UCSD-AML1 (cell line): ENCODE data around the gene BCL3.
"Not testable (repeated sequence)": the region's sequence is repeated elsewhere in the genome, so short reads cannot be mapped to it uniquely, and the experiment has no call there.

ENCODE experiments used
- DNase-seq: peaks from one replicate; lab custom pipeline; 2025; ENCODE audit not compliant: unreplicated experiment; lab: John Stamatoyannopoulos, UW

Gene BCL3

DNA sequence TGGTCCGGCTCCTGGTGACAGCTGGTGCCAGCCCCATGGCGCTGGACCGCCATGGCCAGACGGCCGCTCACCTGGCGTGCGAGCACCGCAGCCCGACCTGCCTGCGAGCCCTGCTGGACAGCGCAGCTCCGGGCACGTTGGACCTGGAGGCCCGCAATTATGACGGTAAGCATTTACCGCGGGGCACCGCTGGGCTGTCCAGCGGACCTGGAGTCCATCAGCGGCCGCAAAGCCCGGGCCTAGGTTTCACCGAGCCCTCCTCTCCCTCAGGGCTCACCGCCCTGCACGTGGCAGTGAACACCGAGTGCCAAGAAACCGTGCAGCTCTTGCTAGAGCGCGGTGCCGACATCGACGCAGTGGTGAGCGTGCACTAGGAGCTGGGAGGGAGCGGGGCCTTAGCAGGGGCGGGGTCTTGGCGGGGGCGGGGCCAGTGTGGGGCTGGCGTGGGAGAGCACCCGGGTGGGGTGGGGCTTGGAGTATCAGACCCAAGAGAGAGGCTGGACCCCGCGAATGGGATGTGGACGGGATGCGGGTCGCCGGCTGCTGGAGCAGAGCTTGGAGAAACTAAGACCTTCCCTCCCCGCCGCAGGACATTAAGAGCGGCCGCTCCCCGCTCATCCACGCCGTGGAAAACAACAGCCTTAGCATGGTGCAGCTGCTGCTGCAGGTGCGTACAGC, 8.7 kb downstream of the BCL3 start:
- no peak for DNase-seq

DNA sequence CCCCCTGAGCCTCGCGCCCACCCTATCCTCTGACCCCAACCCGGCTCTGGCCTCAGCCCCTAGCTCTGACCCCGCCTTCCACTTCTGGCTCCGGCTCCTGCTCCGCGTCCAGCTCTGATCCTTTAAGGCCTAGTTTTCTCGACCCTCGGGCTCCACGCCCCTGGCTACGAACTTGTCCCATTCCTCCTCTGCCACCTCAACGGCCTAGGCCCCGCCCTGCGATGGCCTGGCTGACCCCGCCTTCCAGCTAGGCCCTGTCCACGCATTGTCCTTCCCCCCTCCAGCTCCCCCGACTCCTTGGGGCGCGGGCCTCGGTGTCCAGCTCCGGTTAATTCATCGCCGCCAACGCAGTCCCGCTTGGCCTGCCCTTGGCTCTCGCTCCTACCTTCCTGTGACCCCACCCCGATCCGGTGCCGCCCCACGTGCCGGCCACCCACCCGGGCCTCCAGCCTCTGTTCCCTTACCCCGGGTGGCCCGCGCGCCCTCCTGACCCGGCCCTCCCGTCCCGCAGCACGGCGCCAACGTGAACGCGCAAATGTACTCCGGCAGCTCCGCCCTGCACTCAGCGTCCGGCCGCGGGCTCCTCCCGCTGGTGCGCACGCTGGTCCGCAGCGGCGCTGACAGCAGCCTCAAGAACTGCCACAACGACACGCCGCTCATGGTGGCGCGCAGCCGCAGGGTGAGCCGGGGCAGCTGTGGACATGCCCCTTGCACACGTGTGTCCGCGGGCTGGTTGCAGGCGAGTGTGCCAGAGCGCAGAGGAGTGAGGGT, 9.4 kb downstream of the BCL3 start:
- no peak for DNase-seq

DNA sequence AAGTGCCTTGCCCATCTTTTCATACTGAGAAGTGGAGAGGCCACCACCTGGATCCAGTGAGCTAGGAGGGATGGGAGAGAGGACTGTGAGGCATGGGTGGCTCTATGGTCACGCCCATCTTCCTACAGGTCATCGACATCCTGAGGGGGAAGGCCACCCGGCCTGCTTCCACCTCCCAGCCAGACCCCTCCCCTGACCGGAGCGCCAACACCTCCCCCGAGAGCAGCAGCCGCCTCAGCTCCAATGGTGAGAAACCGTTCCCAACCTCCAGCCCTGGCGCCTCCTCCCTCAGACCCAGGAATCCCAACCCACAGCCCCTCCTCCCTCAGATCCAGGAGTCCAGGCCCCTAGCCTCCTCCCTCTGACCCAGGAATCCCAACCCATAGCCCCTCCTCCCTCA, 10.1 kb downstream of the BCL3 start:
- DNase-seq = no peak

DNA sequence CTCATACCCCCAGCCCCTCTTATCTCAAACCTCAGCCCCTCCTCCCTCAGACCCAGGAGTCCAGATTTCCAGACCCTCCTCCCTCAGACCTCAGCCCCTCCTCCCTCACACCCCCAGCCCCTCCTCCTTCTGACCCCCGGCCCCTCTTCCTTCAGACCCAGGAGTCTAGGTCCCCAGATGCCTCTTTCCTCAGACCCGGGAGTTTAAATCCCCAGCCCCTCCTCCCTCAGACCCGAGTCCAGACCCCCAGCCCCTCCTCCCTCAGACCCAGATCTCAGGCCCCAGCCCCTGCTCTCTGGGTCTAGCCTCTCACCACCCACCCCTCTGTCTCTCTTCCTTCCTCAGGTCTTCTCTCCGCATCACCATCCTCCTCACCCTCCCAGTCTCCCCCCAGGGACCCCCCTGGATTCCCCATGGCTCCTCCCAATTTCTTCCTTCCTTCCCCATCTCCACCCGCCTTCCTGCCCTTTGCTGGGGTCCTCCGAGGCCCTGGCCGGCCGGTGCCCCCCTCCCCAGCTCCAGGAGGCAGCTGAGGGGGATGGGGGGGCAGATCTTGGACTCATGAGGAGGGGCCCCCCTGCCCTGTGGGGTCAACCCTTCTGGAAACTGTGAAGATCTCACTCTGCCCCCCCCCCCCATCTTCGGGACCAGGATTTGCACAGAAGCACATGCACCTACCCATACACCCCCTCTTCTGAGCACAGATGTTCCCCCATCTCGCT, 10.7 kb downstream of the BCL3 start:
- DNase-seq = no peak

DNA sequence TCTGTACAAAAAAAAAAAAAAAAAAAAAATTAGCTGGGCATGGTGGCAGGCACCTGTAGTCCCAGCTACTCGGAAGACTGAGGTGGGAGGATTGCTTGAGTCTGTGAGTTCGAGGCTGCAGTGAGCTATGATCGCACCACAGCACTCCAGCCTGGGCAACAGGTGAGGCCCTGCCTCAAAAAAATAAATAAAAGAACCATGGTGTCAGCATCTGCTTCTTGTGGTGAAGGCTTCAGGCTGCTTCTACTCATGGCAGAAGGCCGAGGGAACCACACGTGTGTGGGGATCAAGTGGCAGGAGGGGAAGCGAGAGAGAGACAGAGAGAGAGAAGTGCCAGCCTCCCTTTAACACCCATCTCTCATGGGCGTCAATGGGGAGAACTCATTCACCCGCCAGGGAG, 13.5 kb downstream of the BCL3 start:
- no peak for DNase-seq

DNA sequence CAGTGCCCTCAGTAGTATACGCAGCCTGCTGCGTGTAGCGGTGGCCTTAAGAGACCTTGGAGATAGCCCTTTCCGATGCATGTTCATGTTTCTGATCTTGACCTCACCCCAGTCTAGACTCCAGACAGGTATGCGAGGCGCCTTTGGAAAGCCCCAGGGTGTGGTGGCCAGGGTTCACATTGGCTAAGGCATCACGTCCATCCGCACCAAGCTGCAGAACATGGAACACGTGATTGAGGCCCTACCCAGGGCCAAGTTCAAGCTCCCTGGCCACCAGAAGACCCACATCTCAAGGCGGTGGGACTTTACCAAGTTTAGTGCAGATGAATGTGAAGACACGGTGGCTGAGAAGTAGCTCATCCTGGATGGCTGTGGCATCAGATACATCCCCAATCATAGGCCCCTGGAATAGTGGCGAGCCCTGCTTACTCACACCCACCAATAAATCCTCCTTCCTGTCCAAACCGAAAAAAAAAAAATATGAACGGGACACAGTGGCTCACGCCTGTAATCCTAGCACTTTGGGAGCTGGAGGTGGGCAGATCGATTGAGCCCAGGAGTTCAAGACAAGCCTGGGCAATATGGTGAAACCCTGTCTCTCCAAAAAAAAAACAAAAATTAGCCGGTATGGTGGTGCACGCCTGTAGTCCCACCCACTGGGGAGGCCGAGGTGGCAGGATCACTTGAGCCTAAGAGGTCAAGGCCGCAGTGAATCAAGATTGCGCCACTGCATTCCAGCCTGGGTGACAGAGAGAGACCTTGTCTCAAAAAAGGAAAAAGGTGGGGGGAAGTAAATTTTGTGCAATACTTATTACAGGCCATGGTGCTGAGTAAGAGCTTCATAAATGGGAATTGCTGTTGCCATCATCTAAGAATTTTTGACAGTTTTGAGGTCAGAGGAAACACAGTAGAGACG, 16.8 kb downstream of the BCL3 start:
- DNase-seq = no peak

DNA sequence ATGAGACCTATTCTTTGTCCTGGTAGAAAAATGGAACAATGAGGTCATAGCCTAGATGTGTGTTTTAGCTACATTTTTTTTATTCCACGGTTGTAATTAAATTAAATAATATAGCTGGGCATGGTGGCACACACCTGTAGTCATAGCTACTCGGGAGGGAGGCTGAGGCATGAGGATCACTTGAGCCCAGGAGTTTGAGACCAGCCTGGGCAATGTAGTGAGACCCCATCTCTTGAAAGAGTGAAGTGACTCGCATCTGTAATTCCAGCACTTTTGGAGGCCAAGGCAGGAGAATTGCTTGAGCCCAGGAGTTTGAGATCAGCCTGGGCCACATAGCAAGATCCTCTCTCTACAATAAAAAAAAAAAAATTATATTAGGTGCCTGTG, 17.4 kb downstream of the BCL3 start:
- no peak for DNase-seq

DNA sequence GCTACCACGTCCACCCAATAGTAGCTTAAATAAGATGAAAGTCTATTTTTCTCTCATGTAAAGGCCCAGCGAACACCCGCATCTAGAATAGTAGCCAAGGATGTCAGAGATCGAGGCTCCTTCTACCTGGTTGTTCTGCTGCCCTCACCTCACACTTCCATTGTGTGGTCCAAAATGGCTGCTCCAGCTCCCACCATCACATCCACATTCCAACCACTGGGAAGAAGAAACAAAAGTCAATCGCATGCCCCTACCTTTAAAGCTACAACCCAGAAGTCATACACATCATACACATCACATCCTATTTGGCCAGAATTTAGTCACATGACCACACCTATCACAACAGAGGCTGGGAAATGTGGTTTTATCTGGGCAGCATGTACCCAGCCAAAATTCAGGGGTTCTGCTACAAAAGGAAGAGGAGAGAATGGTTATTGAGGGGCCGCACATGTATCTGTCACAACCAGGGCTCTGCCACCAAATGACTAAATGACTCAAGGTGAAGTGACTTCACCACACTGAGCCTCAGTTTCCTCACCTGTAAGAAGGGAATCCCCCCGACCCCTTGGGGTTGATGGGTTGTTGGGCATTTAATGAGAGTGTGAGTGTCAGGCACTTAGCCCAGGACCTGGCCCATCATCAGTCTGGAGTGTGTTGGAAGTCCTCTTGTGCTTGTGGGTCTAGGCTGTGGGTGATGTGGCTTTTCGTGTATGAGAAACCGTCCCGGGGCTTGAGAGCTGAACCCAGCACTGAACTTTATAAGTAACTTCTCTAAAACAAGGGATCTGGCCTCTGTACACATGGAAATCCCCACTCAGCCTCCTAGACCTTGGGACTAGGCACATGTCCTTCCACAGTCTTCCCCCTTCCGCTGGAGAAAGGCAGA, 19.0 kb downstream of the BCL3 start:
- peak; percentile 31 for DNase-seq

DNA sequence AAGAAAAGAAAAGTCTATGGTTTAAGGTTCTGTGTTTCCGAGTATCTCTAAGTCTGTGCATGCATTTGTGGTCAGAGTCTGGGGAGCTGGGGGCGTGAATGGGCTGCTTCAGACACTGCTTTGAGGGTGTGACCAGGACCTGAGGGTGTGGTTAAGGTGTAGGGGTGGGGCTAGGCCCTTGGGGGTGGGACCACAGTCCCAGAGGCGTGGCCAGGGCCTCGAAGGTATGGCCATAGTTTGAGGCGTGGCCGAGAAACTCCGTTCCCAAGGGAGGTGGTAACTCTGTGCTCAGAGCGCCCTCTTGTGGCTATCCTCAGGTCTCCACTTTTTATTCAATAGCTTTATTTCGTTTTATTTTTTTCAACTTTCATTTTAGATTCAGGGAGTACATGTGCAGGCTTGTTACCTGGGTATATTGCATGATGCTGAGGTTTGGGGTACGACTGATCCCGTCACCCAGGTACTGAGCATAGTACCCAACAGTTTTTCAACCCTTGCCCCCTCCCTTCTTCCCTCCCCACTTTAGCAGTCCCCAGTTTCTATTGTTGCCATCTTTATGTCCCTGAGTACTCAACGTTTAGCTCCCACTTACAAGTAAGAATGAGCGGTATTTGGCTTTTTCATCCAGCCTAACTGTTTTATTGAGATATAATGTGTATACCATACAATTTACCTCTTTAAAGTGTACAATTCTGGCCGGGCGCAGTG, 22.2 kb downstream of the BCL3 start:
- peak; percentile 96 for DNase-seq

DNA sequence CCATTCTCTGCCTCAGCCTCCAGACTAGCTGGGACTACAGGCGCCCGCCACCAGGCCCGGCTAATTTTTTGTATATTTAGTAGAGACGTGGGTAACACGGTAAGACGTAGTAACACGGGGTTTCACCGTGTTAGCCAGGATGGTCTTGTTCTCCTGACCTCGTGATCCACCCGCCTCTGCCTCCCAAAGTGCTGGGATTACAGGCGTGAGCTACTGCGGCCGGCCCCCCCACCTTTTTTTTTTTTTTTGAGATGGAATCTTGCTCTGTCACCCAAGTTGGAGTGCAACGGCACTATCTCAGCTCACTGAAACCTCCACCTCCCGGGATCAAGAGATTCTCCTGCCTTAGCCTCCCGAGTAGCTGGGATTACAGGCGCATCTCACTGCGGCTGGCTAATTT, 23.6 kb downstream of the BCL3 start:
- DNase-seq = not testable (repeated sequence)

DNA sequence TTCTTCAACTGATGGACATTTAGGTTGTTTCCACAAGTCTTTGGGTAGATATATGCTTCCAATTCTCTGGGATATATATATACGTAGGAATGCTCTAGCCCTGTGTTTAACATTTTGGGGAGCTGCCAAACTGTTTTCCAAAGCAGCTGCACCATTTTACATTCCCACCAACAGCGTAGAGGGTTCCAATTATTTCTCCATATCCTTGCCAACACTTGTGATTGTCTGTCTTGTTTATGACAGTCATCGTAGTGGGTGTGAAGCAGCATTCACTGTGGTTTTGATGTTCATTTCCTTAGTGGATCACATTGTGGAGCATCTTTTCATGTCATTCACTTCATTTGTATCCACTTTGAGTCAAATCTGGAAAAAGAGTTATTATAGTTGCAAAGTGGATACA, 24.5 kb downstream of the BCL3 start:
- no peak for DNase-seq

DNA sequence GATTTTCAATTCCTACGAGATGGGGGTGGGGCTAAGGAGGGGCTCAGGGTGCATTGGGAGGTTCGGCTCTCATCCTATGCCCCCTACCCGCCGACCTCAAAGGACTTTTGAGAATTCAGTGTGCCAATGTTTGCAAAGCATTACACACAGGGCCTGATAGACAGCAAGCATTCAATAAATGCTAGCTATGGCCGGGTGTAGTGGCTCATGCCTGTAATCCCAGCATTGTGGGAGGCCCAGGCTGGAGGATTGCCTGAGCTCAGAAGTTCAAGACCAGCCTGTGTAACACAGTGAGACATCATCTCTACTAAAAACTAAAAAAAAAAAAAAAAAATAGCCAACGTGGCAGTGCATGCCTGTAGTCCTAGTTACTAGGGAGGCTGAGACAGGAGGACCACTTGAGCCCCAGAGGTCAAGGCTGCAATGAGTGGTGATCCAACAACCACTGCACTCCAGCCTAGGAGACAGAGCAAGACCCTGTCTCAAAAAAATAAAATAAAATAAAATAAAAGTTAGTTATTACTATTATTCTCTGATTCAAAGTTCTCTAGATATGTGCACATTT, 27.2 kb downstream of the BCL3 start:
- no peak for DNase-seq

DNA sequence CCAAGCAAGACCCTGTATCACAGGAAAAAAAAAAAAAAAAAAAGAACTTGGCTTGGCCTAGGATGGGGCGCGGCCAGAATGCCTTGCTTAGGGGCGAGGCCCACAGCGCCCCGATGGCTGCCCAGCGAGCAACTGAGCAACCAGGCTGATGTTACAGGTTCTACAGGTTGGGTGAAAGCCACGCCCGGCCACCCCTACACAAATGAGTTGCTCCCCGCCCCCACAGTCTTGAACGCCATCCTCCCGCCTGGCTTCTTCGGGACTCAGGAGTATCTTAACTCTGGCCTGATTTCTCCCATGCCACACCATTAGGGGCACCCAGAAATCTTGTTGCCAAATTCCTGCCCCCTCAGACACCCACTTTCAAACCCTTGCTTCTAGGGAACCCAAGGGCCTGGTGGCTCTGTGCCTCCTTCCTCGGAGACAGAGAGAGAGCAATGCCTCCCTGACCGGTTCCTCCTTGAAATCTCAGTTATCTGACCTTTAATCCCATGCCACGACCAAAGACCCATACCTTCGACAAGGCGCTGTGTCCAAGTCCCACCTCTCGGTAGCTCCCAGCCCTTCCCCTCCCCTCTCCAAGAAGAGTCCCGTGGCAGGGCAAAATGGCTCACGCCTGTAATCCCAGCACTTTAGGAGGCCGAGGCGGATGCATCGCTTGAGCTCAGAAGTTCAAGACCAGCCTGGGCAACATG, 28.0 kb downstream of the BCL3 start:
- DNase-seq = no peak

DNA sequence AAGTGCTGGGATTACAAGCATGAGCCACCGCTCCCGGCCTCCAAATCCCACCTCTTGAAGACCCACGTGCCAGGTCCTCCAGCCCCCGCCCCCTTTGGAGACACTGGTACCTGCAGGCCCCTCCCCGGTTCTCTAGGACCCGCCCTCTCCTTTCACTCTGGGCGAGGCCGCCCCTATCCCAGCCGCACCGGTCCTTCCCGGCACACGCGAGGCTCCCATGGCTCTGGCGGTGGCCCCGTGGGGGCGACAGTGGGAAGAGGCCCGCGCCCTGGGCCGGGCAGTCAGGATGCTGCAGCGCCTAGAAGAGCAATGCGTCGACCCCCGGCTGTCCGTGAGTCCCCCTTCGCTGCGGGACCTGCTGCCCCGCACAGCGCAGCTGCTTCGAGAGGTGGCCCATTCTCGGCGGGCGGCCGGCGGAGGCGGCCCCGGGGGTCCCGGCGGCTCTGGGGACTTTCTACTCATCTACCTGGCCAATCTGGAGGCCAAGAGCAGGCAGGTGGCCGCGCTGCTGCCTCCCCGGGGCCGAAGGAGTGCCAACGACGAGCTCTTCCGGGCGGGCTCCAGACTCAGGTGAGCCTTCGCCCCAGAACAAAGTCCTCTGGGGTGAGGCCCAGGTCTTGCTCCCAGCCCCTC, 29.3 kb downstream of the BCL3 start, which contains the start of gene CBLC:
Gene CBLC, plus strand, starts transcription at position 176 of the 633 bp plus-strand sequence. Its CDS starts 42 bp downstream, at position 218.
- DNase-seq = no peak

DNA sequence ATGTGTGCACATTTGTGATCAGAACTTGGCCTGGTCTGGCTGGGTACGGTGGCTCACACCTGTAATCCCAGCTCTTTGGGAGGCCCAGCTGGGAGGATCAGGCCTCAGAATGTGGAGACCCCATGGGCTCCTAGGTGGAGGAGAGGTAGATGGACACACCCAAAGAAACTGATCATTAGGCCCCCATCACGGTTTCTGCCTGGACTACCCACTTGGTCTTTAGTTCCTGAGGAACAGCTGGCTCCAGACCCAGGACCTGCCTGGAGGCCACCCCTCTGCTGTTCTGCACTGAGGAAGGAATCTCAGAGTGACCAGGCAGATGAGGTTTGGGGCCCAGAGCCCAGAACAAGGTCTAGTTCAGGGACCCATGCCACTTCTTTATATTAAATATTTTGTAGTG, 30.6 kb downstream of the BCL3 start:
- no peak for DNase-seq

DNA sequence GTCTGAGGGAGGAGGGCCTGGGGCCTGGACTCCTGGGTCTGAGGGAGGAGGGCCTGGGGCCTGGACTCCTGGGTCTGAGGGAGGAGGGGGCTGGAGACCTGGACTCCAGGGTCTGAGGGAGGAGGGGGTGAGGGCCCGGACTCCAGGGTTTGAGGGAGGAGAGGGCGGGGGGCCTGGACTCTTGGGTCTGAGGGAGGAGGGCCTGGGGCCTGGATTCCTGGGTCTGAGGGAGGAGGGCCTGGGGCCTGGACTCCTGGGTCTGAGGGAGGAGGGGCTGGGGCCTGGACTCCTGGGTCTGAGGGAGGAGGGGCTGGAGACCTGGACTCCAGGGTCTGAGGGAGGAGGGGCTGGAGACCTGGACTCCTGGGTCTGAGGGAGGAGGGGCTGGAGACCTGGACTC, 33.2 kb downstream of the BCL3 start:
- DNase-seq = not testable (repeated sequence)

DNA sequence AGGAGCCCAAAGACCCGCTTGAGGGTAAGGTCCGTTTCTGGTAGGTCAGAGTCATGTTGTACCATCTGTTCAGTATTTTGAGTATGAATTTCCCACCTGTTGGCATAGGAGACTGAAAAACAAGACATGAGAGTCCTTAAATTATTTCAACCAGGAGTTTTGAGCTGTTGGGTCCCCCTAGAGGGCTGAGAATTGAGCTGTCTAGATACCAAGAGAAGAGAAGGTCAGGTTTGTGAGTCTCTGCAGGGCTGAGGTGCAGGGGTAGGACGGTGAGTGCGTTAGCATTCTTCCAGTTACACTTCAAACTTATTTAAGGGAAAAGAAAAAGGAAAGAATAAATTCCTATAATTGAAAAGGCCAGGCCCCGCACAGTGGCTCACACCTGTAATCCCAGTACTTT, 34.2 kb downstream of the BCL3 start:
- no peak for DNase-seq

DNA sequence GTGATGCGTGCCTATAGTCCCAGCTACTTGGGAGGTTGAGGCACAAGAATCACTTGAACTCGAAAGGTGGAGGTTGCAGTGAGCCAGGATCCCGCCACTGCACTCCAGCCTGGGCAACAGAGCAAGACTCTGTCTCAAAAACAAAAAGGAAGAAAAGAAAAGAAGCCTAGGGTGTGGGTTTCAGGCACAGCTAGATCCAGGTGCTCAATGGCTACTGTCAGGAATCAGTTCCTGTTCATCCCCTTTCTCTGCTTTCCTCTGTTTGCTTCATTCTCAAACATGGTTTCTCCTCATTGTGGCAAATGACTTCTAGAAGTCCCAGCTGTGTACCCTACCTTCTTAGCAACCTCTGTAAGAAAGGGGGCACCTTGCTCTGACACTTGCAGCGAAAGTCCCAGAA, 35.0 kb downstream of the BCL3 start:
- DNase-seq = no peak
